ENCODE data around the gene MYB. TPM values are rescaled to one million over a fixed set of nuclear protein-coding genes. Genes with fewer than 3 reads are reported as not detected.

The MYB gene
- total RNA-seq, 1 experiment from 2014 or later: 3.7 TPM

DNA sequence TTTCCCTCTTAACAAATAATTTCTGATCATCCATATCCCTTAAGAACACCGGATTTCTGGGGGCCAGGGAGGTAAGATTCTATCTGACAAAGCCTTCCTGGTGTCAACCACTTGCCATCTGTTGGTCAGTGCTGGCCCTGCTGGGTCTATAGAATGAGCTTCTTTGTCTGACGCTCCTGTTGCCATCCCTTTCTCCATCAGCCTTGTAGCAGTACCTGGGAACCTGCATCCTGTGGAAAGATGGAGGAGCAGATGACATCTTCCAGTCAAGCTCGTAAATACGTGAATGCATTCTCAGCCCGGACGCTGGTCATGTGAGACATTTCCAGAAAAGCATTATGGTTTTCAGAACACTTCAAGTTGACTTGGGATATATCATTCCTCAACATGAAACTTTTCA lies 36.6 kb downstream of the MYB start (continued):
- no peak for TF ChIP-seq CTCF (IDR thresholded peaks at IDR 0.05 in 2 of 3, conservative IDR thresholded peaks at IDR 0.05 in 1 of 3; ENCODE audit: borderline replicate concordance in 1 of 3, insufficient read depth in 1 of 3, low read depth in 2 of 3, low read length in 2 of 3)
- TF ChIP-seq ZNF274 (IDR thresholded peaks at IDR 0.05; ENCODE audit: low read depth, low read length): no peak
- TF ChIP-seq CBX3 (IDR thresholded peaks at IDR 0.05; ENCODE audit: low read depth): no peak

DNA sequence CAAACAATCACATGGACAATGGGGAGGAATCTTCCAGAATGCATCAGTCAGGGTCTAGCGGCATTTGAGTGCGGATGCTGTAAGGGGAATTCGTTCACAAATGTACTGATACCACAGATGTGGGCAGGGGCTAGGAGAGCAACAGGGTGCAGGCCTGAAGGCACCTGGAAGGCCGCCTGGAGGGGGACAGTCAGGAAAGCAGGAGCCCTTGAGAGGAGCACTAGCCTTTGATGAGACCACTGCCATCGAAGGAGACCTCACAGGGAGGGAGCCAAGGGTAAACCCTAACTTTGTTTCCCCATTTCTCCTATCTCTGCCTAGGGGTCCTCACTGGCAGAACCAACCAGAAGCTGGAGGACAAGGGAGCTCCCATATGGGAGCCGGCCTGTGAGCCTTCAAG lies 38.2 kb downstream of the MYB start:
- TF ChIP-seq REST (IDR thresholded peaks at IDR 0.05; ENCODE audit: low read depth) (no peak), EZH2 (IDR thresholded peaks at IDR 0.05) (no peak), JUND (IDR thresholded peaks at IDR 0.05) (no peak), SP1 (IDR thresholded peaks at IDR 0.05; ENCODE audit: low read depth) (no peak), POLR2AphosphoS5 (IDR thresholded peaks at IDR 0.05; ENCODE audit: low read depth, low read length) (no peak)
- Histone ChIP-seq H4K20me1 (ENCODE audit: insufficient read depth) (no peaks in the 10 kb centered on the region), H3K9me3 (ENCODE audit: control insufficient read depth in 1 of 2, insufficient read depth in 1 of 2, low read depth in 1 of 2, low read length in 2 of 2) (no peaks in the 10 kb centered on the region), H3K4me3 (replicated peaks in 1 of 2; ENCODE audit: low read depth in 1 of 2, low read length in 2 of 2) (no peak overlapping the region), H2AFZ (ENCODE audit: low read depth, low read length, poor library complexity, severe bottlenecking) (no peak overlapping the region), H3K27me3 (ENCODE audit: insufficient read depth, low read length) (no peaks in the 10 kb centered on the region), H3K9ac (ENCODE audit: low read length) (no peak overlapping the region), H3K79me2 (ENCODE audit: insufficient read depth, low read length) (no peaks in the 10 kb centered on the region), H3K4me1 (ENCODE audit: control insufficient read depth in 1 of 2, insufficient read depth in 2 of 2, low read length in 2 of 2) (no peaks in the 10 kb centered on the region), H3K27ac (ENCODE audit: low read depth, low read length) (no peak overlapping the region), H3K9me2 (ENCODE audit: insufficient read depth) (no peaks in the 10 kb centered on the region), H3K36me3 (ENCODE audit: control insufficient read depth in 1 of 2, insufficient read depth in 2 of 2, low read length in 2 of 2) (no peaks in the 10 kb centered on the region), H3K4me2 (ENCODE audit: low read length) (no peak overlapping the region)
- RAD21 ChIA-PET (ENCODE audit: low non-redundant PET in 1 of 2, low total read pairs in 2 of 2, uncharacterized antibody in 2 of 2, unreplicated experiment in 2 of 2): no interaction called here
- no TSS peak for BruUV-seq (replicated peaks)
- CTCF ChIA-PET: no interaction called here
- ATAC-seq (no peak), DNase-seq (ENCODE audit: low read depth, low spot score) (no peak)
- POLR2A ChIA-PET: no interaction called here
- intact Hi-C loops (cut with micrococcal nuclease): no loop called here
